ENCODE data around the gene MAP7. TPM values are rescaled to one million over a fixed set of nuclear protein-coding genes. Genes with fewer than 3 reads are reported as not detected.

MAP7 gene
- total RNA-seq, 2 experiments from 2014 or later, result 2.1 to 2.3 TPM

DNA sequence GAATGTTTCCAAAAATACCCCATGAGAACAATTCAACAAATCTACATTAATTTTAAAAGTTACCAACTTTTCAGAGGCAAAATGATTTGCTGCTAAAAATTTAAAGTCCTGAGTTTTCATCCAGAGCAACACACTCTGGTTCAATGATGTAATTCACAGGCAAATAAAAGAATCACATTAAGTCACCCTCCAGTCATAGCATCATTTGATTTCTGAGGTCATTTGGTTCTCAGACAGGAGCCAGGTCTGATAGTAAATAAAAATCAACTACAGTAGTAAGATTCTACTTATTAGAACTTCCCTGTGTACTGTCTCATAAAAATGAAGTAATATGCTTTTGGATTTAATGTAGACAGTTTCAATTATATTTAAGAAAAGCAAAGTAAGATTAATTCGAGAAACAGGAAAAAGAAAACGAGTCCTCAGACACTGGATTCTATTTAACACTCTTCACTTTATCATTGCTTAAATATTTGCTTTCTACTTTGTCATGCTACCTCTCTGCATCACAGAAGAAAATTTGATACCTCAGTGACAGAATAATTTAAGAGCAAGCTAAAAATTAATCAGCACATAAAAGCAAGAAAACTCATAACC is 25.8 kb downstream of the MAP7 start:
- ChIA-PET CTCF (interaction anchor here (0.6 kb wide), 1 partner anchor 1710 kb away, joined by 3 read pairs; no protein-coding TSS in a partner anchor), POLR2A (no interaction called here)
- peaks cover 19% of the 10 kb centered on the region for H3K4me1 Mint-ChIP-seq
- H3K27me3 Mint-ChIP-seq, result peaks cover 4% of the 10 kb centered on the region
- H3K9me3 Mint-ChIP-seq, result no peaks in the 10 kb centered on the region
- H3K4me3 Mint-ChIP-seq, result no peak overlapping the region
- DNase-seq, result no peak
- H3K27ac Mint-ChIP-seq, result no peak overlapping the region
- H3K36me3 Mint-ChIP-seq (ENCODE audit: low read depth), result no peaks in the 10 kb centered on the region

DNA sequence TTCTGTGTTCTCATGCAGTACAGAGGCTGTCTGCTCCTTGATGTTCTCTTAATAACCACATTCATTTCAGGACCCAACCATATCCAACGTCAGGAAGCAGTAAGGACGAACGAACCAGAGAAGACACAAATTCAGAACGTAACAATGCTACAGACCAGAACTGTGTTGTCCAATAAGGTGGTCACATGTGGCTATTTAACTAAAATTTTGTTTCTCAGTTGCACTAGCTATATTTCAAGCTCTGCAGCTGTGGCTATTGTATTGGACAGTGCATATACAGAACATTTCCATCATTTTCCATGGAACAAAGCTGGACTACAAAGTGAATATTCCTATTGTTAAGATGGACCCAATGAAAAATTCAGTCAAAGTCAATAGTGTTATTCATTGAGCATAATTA is 27.0 kb downstream of the MAP7 start:
- CTCF ChIA-PET, result no interaction called here
- H3K4me1 Mint-ChIP-seq, result peaks cover 19% of the 10 kb centered on the region
- no peaks in the 10 kb centered on the region for H3K36me3 Mint-ChIP-seq (ENCODE audit: low read depth)
- no peaks in the 10 kb centered on the region for H3K9me3 Mint-ChIP-seq
- POLR2A ChIA-PET, result no interaction called here
- no peak for DNase-seq
- no peak overlapping the region for H3K4me3 Mint-ChIP-seq
- H3K27ac Mint-ChIP-seq, result no peak overlapping the region
- peaks cover 4% of the 10 kb centered on the region for H3K27me3 Mint-ChIP-seq

DNA sequence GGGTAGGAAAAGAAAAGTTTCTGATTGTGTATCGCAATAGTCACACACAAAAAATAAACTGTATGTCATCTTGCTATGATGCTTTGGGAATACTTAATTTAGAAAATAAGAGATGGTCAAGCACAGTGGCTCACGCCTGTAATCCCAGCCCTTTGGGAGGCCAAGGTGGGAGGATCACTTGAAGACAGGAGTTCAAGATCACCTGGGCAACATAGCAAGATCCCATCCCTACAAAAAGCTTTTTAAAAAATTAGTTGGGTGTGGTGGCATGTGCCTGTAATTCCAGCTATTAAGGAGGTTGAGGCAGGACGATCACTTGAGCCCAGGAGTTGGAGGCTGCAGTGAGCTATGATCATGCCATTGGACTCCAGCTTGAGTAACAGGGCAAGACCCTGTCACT is 27.6 kb downstream of the MAP7 start:
- DNase-seq, result no peak
- Mint-ChIP-seq H3K27ac (no peak overlapping the region), H3K36me3 (ENCODE audit: low read depth) (no peaks in the 10 kb centered on the region), H3K27me3 (peaks cover 5% of the 10 kb centered on the region), H3K4me3 (no peak overlapping the region), H3K9me3 (no peaks in the 10 kb centered on the region), H3K4me1 (peaks cover 19% of the 10 kb centered on the region)
- POLR2A ChIA-PET, result no interaction called here
- CTCF ChIA-PET, result no interaction called here

DNA sequence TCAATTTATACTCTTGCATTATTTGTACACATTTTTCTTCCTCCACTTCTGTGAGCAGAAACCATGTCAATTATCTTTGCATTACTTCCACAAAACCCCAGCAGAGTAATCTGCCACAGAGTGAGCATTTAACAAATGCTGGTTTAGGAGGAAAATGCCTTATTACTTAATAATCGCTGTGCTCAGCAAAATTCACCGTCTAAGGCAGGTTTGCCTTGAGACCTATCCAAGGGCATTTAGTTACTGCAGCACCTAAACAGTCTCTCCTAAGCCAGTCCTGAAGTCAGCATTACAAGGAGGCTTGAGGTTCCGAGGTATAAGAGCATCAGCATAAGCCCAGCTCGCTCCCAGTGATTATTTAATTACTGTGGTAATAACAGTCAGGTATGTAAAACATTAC is 28.3 kb downstream of the MAP7 start:
- H3K27ac Mint-ChIP-seq, result no peak overlapping the region
- no peaks in the 10 kb centered on the region for H3K9me3 Mint-ChIP-seq
- no peaks in the 10 kb centered on the region for H3K36me3 Mint-ChIP-seq (ENCODE audit: low read depth)
- ChIA-PET POLR2A (no interaction called here), CTCF (no interaction called here)
- H3K27me3 Mint-ChIP-seq, result peaks cover 7% of the 10 kb centered on the region
- DNase-seq, result no peak
- peaks cover 14% of the 10 kb centered on the region for H3K4me1 Mint-ChIP-seq
- no peak overlapping the region for H3K4me3 Mint-ChIP-seq

DNA sequence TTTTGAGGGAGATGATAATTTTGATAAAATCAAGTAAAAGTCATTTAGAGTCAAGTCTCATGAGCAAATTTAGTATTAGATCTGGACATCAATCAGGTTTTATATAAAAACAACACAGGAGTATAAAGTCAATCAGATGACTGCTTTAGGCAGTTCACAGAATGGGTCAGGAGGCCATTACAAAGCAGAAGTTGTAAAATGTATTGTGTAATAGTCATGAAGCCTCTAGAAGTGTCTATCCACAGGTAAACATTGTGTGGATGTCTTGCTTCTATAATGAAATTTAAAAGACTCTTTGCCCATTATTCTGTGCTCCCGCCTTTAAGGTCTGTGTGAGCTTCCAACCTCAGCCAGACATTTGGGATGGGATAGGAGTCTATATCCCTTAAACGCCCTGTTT is 28.8 kb downstream of the MAP7 start:
- no peaks in the 10 kb centered on the region for H3K36me3 Mint-ChIP-seq (ENCODE audit: low read depth)
- H3K27ac Mint-ChIP-seq, result no peak overlapping the region
- ChIA-PET CTCF (interaction anchor here (1.6 kb wide), 1 partner anchor 12 kb away, joined by 4 read pairs; no protein-coding TSS in a partner anchor), POLR2A (no interaction called here)
- H3K4me1 Mint-ChIP-seq, result peaks cover 10% of the 10 kb centered on the region
- H3K27me3 Mint-ChIP-seq, result peaks cover 7% of the 10 kb centered on the region
- DNase-seq, result no peak
- no peaks in the 10 kb centered on the region for H3K9me3 Mint-ChIP-seq
- no peak overlapping the region for H3K4me3 Mint-ChIP-seq

DNA sequence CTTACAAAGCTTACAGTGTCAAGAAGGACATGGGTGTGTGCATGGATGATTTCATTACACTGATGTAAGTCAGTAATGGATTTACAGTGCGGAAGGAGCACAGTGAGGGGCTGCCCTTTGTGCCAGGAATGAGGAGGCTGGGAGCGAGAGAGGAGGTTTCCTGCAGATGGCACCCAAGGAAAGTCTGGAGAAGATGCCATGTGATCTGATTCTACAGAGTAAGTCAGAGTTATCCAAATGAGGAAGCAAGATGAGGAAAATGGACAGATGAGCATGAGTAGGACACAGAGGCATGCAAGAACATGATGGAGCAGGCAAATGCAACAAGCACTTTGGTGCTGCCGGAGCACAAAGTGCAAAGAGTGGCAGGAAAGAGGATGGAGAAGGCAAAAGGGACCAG is 29.7 kb downstream of the MAP7 start:
- H3K36me3 Mint-ChIP-seq (ENCODE audit: low read depth), result no peaks in the 10 kb centered on the region
- H3K27ac Mint-ChIP-seq, result no peak overlapping the region
- DNase-seq, result no peak
- no peaks in the 10 kb centered on the region for H3K9me3 Mint-ChIP-seq
- CTCF ChIA-PET, result interaction anchor here (1.6 kb wide), 1 partner anchor 11 kb away, joined by 4 read pairs; no protein-coding TSS in a partner anchor
- no peak overlapping the region for H3K4me3 Mint-ChIP-seq
- H3K4me1 Mint-ChIP-seq, result peaks cover 4% of the 10 kb centered on the region
- POLR2A ChIA-PET, result no interaction called here
- H3K27me3 Mint-ChIP-seq, result peaks cover 6% of the 10 kb centered on the region

DNA sequence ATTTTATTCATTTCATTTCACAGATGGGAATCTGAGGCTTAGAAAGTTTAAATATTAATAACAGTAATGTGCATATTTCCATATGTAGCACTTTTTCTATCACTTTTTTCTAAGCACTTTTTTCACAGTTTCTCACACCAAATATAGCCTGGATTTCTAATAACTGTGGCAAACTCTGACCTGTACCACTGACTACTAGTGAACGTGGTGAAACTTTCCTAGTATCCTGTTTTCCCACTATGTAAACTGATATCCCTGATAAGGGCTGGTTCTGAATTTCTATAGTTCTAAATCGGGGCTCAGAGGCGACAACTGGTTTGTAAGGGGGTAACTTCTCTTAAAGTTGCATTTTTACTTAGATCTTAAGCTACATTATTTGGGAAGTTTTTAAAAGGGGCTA is 32.6 kb downstream of the MAP7 start:
- Mint-ChIP-seq H3K4me3 (no peak overlapping the region), H3K36me3 (ENCODE audit: low read depth) (no peaks in the 10 kb centered on the region), H3K4me1 (no peaks in the 10 kb centered on the region), H3K27me3 (peaks cover 4% of the 10 kb centered on the region), H3K9me3 (no peaks in the 10 kb centered on the region), H3K27ac (no peak overlapping the region)
- CTCF ChIA-PET, result no interaction called here
- POLR2A ChIA-PET, result no interaction called here
- DNase-seq, result no peak

DNA sequence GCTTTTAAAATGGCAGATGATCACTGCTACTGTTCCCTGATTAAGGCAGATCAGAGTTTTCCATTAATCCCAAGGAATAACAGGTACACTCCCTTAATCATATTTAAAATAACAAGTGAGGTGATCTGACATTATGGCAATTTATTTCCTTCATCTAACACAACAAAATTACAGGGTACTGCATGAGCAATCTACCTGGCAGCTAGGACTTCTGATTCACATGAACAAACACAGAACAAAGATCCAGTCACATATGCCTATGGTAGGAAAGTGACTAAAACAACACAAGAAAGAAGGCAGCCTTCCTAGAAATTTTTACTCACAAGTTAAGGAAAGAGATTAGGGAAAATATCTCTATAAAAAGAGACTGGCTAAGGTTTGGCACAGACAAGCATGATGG is 33.2 kb downstream of the MAP7 start:
- H3K36me3 Mint-ChIP-seq (ENCODE audit: low read depth), result no peaks in the 10 kb centered on the region
- no peaks in the 10 kb centered on the region for H3K4me1 Mint-ChIP-seq
- DNase-seq, result no peak
- H3K9me3 Mint-ChIP-seq, result no peaks in the 10 kb centered on the region
- no peak overlapping the region for H3K27ac Mint-ChIP-seq
- peaks cover 4% of the 10 kb centered on the region for H3K27me3 Mint-ChIP-seq
- ChIA-PET POLR2A (no interaction called here), CTCF (no interaction called here)
- no peak overlapping the region for H3K4me3 Mint-ChIP-seq

DNA sequence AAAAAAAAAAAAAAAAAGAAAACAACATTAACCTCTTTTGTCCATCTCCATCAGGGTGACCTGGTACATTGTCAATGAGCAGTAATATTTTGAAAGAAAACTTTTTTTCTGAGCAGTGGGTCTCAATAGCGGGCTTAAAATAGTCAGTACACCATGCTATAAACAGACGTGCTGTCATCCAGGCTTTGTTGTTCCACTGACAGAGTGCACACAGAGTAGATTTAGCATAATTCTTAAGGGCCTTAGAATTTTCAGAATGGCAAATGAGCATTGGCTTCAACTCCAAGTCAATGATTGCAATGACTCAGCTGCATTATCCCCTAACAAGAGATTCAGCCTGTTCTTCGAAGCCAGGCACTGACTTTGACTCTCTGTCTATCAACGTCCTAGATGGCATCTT is 35.6 kb downstream of the MAP7 start:
- POLR2A ChIA-PET, result no interaction called here
- H3K4me1 Mint-ChIP-seq, result peaks cover 9% of the 10 kb centered on the region
- no peaks in the 10 kb centered on the region for H3K36me3 Mint-ChIP-seq (ENCODE audit: low read depth)
- CTCF ChIA-PET, result no interaction called here
- H3K4me3 Mint-ChIP-seq, result no peak overlapping the region
- no peak overlapping the region for H3K27ac Mint-ChIP-seq
- H3K9me3 Mint-ChIP-seq, result no peaks in the 10 kb centered on the region
- no peak for DNase-seq
- peaks cover 4% of the 10 kb centered on the region for H3K27me3 Mint-ChIP-seq

DNA sequence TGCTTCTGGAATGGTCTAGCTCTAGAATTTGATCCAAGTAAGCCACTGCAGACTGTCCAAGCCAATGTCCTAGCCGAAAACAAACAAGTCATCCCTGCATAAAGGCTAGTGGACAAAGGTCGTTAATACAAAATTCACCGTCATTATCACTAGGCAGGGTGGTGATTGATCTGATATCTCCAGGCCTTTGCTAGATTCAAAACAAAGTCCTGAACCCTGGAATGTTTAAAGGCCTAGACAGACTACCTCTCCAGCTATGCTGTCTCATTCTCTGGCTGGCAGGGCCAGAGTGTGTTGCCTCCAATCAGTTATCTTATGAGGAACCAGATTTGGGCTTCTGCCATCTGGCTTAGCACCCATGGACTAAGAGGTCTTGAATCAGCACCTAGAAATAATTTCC is 38.3 kb downstream of the MAP7 start:
- Mint-ChIP-seq H3K27me3 (peaks cover under 1% of the 10 kb centered on the region), H3K4me3 (no peak overlapping the region), H3K27ac (no peak overlapping the region), H3K9me3 (no peaks in the 10 kb centered on the region), H3K4me1 (peaks cover 12% of the 10 kb centered on the region), H3K36me3 (ENCODE audit: low read depth) (no peaks in the 10 kb centered on the region)
- CTCF ChIA-PET, result no interaction called here
- DNase-seq, result no peak
- POLR2A ChIA-PET, result no interaction called here

DNA sequence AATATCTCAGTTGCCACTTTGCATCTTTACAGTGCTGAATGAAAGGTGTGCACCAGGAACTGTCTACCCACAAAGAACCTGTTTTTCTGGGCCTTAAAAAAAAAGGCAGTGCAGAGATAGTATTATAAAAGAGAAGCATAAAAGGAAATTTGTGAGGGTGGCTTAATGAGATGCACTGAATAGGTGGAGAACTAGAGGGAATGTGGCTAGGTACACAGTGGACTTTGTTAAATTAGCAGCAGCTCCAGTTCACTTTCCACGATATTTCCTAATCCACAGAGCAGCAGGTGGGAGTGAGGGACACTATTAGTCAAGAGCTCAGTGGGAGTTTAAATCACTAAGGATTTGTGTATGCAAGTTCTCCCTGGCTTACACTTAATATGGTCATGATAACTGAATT is 38.8 kb downstream of the MAP7 start:
- H3K4me1 Mint-ChIP-seq, result peaks cover 12% of the 10 kb centered on the region
- H3K27me3 Mint-ChIP-seq, result no peaks in the 10 kb centered on the region
- no peak for DNase-seq
- no peak overlapping the region for H3K4me3 Mint-ChIP-seq
- CTCF ChIA-PET, result no interaction called here
- H3K9me3 Mint-ChIP-seq, result no peaks in the 10 kb centered on the region
- POLR2A ChIA-PET, result no interaction called here
- no peaks in the 10 kb centered on the region for H3K36me3 Mint-ChIP-seq (ENCODE audit: low read depth)
- H3K27ac Mint-ChIP-seq, result no peak overlapping the region

DNA sequence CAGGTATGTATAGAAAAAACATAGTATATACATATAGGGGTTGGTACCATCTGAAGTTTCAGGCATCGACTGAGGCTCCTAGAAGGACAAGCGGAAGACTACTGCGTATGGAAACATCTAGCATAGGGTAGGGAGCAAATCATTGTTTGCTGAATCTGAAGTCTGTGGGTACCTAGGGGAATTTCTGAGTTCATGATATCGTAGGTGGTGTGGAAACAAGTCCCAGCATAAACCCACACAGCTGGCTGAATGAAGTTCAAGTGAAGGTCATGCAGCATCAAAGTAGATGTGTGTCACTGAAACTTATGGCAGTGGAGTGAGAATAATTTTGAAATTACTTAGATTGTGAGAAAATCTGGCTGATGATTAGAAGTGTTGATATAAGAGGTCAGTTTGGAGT is 39.4 kb downstream of the MAP7 start:
- no peaks in the 10 kb centered on the region for H3K27me3 Mint-ChIP-seq
- ChIA-PET CTCF (no interaction called here), POLR2A (no interaction called here)
- no peak overlapping the region for H3K27ac Mint-ChIP-seq
- H3K4me3 Mint-ChIP-seq, result no peak overlapping the region
- H3K9me3 Mint-ChIP-seq, result no peaks in the 10 kb centered on the region
- peaks cover 12% of the 10 kb centered on the region for H3K4me1 Mint-ChIP-seq
- no peaks in the 10 kb centered on the region for H3K36me3 Mint-ChIP-seq (ENCODE audit: low read depth)
- DNase-seq, result no peak

DNA sequence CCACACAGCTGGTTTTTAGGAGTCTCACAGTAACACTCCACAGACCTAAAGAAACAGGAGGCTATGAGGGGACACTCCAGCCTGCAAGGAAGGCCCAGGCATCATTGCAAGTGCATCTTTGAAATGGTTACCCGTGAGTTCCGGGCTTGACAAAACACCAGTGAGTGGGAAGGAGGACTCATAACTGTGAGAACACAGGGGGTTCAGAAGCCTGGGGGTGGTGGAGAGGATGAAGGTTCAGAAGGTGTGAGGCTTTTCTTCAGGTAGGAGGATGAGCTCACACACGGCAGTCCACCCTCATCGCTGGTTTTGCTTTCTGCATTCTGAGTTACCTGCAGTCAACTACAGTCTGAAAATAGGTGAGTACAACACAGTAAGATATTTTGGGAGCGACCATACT is 39.9 kb downstream of the MAP7 start:
- Mint-ChIP-seq H3K27me3 (no peaks in the 10 kb centered on the region), H3K9me3 (no peaks in the 10 kb centered on the region), H3K27ac (no peak overlapping the region), H3K4me3 (no peak overlapping the region), H3K4me1 (peaks cover 12% of the 10 kb centered on the region), H3K36me3 (ENCODE audit: low read depth) (no peaks in the 10 kb centered on the region)
- POLR2A ChIA-PET, result no interaction called here
- no peak for DNase-seq
- CTCF ChIA-PET, result interaction anchor here (1.0 kb wide), 1 partner anchor 10 kb away, joined by 4 read pairs; no protein-coding TSS in a partner anchor

DNA sequence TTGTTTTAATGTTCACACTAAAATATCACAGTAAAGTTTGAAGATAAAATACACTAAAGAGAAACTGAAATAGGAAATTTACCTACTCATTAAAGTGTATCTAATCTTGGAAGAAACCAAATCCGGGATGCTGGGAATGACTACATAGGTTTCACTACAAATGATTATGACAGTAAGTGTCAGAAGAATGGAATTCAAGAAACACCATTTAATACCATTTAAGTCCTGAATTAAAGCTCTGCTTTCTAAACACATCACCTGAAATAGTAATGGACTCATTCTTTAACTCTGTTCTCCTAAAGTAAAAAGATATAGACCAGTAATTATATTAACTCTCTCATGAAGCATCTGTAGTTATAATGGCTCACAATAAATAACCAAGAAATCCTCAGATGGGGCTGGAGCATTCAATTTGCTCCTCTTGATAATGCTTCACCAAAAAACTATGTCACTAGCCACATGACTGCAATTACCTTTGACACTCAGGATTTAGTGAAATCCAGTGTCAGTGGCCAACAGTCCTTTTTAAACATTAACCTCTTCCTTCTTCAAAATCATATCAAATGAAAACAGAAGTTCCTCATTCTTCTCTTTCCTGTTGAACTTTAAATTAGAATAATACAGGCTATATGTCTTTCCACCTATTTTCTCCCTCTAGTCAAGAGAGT is 41.4 kb downstream of the MAP7 start:
- Mint-ChIP-seq H3K27ac (no peak overlapping the region), H3K4me3 (no peak overlapping the region), H3K36me3 (ENCODE audit: low read depth) (no peaks in the 10 kb centered on the region), H3K27me3 (no peaks in the 10 kb centered on the region), H3K4me1 (peaks cover 12% of the 10 kb centered on the region), H3K9me3 (no peaks in the 10 kb centered on the region)
- ChIA-PET CTCF (interaction anchor here (0.8 kb wide), 1 partner anchor 284 kb away, joined by 3 read pairs; the partner anchor contains the start of gene MAP3K5), POLR2A (no interaction called here)
- no peak for DNase-seq

Data from activated CD4-positive, alpha-beta T cell treated with anti-CD3 and anti-CD28 coated beads, Interleukin-2, amount 10 ng/mL, durations not matched to agents 7 days and 5 days (primary cell).